Measurements from ENCODE around the gene PLA2G4B.

GRCh38 chr15:41860049-41860828 is 21.6 kb downstream of the PLA2G4B start:
- TF ChIP-seq POLR2A (IDR thresholded peaks at IDR 0.05; ENCODE audit: low read depth, low read length), result no peak
- TF ChIP-seq POLR2AphosphoS5 (IDR thresholded peaks at IDR 0.05; ENCODE audit: low read depth, low read length), result no peak
- no peak for TF ChIP-seq TAF1 (IDR thresholded peaks at IDR 0.05; ENCODE audit: borderline replicate concordance, low read depth, low read length)

Measured in GM12892 (cell line).